Retinal pigment epithelial cell (primary cell): Measurements from ENCODE around the gene ALMS1.
"Not testable (repeated sequence)": the region's sequence is repeated elsewhere in the genome, so short reads cannot be mapped to it uniquely, and the experiment has no call there.

Experiments used
- DNase-seq: peaks from one replicate; pipeline ENCODE4 v3.0.0-alpha.2; 2010; ENCODE audit warnings: low read depth
- H3K4me3 ChIP-seq: 2 replicates; pipeline ENCODE4 v1.5.1; 2011; ENCODE audit warnings: mild to moderate bottlenecking, low read length, control low read depth, moderate library complexity
- CTCF ChIP-seq: conservative IDR thresholded peaks from 2 replicates; pipeline ENCODE4 v1.5.1; 2011; ENCODE audit warnings: low read depth, low read length, control low read depth, inconsistent platforms

Gene ALMS1

GRCh38 chr2:73494031-73494430, 108.4 kb downstream of the ALMS1 start:
- DNase-seq = no peak
- no peak for TF ChIP-seq CTCF
- no peak overlapping the region for H3K4me3 ChIP-seq

GRCh38 chr2:73503992-73504570, 118.4 kb downstream of the ALMS1 start:
- TF ChIP-seq CTCF = no peak
- DNase-seq = no peak
- no peak overlapping the region for H3K4me3 ChIP-seq

GRCh38 chr2:73504850-73505249, 119.2 kb downstream of the ALMS1 start:
- not testable (repeated sequence) for DNase-seq, H3K4me3 ChIP-seq

GRCh38 chr2:73510470-73510869, 124.8 kb downstream of the ALMS1 start:
- not testable (repeated sequence) for DNase-seq, H3K4me3 ChIP-seq

- no peak overlapping the region for H3K4me3 ChIP-seq
- TF ChIP-seq CTCF = no peak
- DNase-seq = no peak
Measured at GRCh38 chr2:73516033-73516432, 130.4 kb downstream of the ALMS1 start.

GRCh38 chr2:73528688-73529087, 143.1 kb downstream of the ALMS1 start:
- no peak overlapping the region for H3K4me3 ChIP-seq
- DNase-seq = no peak
- no peak for TF ChIP-seq CTCF

GRCh38 chr2:73530773-73531172, 145.1 kb downstream of the ALMS1 start:
- not testable (repeated sequence) for DNase-seq, H3K4me3 ChIP-seq

- TF ChIP-seq CTCF = no peak
- H3K4me3 ChIP-seq = no peak overlapping the region
- DNase-seq = no peak
Measured at GRCh38 chr2:73532381-73532780, 146.7 kb downstream of the ALMS1 start.

- H3K4me3 ChIP-seq = no peak overlapping the region
- no peak for DNase-seq
- TF ChIP-seq CTCF = no peak
Measured at GRCh38 chr2:73536133-73536840, 150.7 kb downstream of the ALMS1 start.

GRCh38 chr2:73560875-73561274, 175.2 kb downstream of the ALMS1 start:
- H3K4me3 ChIP-seq, DNase-seq: not testable (repeated sequence)
